Cardiac septum (tissue), 1 donor: Measurements from ENCODE around the gene CD8B2. TPM values are rescaled to one million over a fixed set of nuclear protein-coding genes. Genes with fewer than 3 reads are reported as not detected.
"Not testable (repeated sequence)": the region's sequence is repeated elsewhere in the genome, so short reads cannot be mapped to it uniquely, and the experiment has no call there.

Source experiments
- DNase-seq: peaks from one replicate; pipeline ENCODE4 v3.0.0-alpha.2; 2020; ENCODE audit warnings: low spot score
- intact Hi-C: fragments of 100-400 bp; cut with DNase I; formaldehyde crosslinking; loops from one replicate; pipeline ENCODE4 v1.14.0; 2022
- long read RNA-seq: library from polyadenylated mRNA; unstranded; transcript quantifications from one replicate; pipeline ENCODE4 v2.0.0, GENCODE V29; 2021
- total RNA-seq: library from RNA; stranded (reverse); fragmentation: NEBNext Ultra II Directional; extraction: Animal tissue kit (Norgen Biotek cat#: 25700); gene quantifications from one replicate; pipeline ENCODE4 v1.2.1, GENCODE V29; 2021
- donor health status: DM: no; HTN: no; CAD: no.

The CD8B2 gene
- total RNA-seq: not detected
- long read RNA-seq: 0 reads

DNA sequence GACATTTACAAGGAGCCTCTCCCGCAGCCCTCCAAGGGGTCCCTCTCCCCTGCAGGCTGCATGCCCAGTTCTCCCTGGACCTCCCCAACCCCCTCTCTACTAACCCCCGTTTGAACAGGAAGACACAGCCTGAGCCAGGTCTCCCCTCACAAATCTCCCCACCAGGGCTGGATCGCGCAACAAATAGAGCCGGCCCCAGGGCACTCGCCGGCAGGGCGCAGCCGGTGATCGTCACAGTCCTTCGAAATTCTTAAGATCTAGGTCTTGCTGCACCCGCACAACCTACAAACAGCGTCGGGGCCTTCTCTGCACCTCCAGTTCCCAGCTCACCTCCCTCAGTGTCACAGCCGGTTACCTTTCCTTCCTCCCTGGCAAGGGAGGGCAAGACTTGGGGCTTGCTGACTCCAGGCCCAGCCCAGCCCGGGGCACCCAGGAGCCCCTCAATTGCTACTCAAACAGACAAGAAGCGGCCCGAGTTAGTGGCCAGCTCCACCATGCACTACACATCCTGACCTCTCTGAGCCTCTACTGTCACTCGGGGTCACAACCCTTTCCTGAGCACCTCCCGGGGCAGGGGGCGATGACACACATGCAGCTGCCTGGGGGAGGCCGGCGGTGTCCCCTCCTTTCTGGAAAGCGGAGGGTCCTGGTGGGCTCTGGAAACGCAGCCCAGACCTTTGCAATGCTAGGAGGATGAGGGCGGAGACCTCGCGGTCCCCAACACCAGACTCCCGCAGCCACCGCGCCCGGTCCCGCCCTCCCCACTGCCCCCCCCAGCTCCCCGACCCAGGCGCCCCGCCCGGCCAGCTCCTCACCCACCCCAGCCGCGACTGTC is at the start of gene CD8B2:
CD8B2 (plus strand) TSS at position 814 of the 835 bp plus-strand sequence. CDS start 63 bp downstream, outside the sequence.
- DNase-seq, intact Hi-C loops: not testable (repeated sequence)

DNA sequence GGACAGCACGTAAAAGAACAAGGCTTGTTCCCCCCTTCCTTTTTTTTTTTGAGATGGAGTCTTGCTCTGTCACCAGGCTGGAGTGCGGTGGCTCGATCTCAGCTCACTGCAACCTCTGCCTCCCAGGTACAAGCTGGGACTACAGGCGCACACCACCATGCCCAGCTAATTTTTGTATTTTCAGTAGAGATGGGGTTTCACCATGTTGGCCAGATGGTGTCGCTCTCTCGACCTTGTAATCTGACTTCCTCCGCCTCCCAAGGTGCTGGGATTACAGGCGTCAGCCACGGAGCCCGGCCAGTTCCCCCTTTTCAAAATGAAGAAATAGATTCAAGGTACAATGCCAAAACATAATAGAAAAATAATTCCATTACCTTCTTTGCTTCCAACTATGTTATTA is 25.3 kb upstream of the CD8B2 start:
- DNase-seq, intact Hi-C loops: not testable (repeated sequence)

DNA sequence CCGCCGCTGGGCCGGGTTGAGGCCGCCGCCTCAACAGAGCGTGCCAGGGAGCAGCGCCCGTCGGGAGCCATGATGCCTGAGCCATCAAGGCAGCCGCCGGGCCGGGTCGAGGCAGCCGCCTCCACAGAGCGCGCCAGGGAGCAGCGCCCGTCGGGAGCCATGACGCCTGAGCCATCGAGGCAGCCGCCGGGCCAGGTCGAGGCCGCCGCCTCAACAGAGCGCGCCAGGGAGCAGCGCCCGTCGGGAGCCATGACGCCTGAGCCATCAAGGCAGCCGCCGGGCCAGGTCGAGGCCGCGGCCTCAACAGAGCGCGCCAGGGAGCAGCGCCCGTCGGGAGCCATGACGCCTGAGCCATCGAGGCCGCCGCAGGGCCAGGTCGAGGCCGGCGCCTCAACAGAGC is 19.6 kb upstream of the CD8B2 start:
- intact Hi-C loops, DNase-seq: not testable (repeated sequence)

DNA sequence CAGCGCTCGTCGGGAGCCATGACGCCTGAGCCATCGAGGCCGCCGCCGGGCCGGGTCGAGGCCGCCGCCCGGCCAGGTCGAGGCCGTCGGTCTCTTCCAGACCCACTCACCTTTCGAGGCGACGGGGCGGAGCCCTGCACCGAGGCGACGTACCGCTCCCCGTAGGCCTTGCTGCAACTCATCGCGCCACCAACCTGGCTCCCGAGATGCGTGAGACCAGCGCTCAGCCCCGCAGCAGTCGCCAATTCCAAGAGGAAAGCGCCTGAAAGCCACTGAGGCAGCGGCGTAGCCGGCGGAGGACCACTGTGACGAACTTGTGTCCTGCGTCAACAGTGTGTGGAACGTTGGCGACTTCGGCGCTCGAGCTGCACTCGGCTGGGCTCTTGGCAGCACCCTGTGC is 19.1 kb upstream of the CD8B2 start, which contains the start of gene RGPD3:
RGPD3 (minus strand) TSS at position 307 of the 400 bp plus-strand sequence; CDS start at position 182, 125 bp downstream.
- intact Hi-C loops, DNase-seq: not testable (repeated sequence)

DNA sequence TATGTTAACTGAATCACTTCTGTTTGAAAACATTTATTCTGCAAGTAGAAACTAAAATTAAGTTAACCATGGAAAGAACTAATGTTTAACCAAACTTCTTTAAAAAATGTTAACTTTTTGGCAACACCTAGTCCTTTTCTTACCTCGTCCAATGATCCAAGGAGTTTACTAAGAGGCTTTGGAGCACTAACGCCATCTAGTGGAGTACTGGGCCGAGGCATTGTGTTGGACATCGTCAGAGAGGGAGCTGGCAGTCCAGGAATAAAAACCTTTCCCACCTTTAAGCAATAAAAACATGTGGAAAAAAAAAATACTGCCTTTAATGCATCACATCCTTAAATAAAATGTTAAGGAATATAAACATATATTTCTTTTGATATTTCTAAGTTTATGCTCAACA is 16.5 kb upstream of the CD8B2 start:
- DNase-seq, intact Hi-C loops: not testable (repeated sequence)

DNA sequence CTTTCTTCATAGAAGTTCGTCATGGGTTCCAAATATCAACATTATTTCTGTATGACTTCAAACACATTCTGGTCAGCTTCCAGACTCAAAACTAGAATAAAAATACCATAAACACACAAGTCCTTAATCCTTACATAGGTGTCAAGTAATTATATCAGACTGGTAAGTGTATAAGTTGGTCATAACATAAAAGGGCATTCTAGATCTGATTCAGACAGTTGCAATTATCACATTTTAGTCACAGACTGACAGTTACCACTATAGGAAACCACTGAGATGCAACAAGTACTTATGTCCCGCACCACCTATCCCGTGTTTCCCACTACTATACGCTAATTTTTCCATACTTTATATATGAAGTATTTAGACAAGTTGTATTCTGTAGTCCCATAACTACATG is 9.5 kb upstream of the CD8B2 start:
- intact Hi-C loops, DNase-seq: not testable (repeated sequence)

DNA sequence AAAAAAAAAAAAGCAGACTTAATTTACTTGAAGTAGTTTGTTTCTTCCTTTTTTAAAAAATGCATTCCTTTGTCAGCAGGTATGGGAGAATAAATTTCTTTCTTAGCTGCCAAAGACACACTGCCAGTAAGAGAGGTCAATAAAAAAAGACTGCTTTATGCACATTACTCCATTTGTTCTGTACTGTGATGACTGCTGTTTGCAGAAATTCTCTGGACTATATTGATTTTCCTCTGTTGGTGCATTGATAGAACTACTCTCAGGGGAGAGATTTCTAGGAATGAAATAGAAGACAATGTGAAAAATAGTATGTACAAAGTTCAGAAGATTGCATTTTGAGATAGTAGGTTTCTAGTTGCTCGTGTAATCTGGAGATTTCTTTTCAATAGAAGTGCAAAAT is 7.6 kb upstream of the CD8B2 start:
- DNase-seq, intact Hi-C loops: not testable (repeated sequence)

DNA sequence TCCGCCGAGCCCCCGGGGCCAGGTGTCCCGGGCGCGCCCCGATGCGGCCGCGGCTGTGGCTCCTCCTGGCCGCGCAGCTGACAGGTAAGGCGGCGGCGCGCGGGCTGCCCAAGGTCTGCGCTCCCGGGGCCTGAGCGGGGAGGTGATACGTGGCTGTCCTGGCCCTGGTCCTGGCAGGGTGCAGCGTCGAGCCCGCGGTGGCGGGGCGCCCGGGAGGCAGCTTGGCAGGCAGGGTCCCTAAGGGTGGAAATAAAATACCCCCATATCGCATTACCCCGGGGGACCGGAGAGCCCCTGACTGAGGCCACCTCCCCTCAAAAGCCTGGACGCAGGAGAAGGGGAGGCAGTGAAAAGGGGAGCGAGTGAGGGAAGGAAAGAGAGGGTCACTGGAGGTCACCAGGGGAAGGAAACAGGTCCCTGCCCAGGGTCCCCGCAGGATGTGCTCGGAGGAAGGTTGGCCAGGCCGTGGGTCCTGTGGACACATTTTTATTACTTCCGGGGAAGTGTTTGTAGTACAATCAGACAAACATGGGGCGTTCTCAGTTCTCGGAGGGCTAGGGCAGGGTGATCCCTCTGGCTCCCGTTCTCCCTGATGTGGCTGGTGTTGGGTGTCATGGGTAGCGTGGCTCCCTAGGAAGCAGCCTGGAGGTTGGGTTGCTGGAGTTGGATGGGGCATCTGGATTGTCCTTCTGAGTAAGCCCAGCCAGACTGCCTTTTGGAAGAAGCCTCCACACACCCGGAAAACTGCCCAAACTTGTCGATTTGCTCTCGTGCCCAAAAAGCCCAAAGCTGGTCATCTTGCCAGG is 425 bp downstream of the CD8B2 start:
- intact Hi-C loops, DNase-seq: not testable (repeated sequence)

DNA sequence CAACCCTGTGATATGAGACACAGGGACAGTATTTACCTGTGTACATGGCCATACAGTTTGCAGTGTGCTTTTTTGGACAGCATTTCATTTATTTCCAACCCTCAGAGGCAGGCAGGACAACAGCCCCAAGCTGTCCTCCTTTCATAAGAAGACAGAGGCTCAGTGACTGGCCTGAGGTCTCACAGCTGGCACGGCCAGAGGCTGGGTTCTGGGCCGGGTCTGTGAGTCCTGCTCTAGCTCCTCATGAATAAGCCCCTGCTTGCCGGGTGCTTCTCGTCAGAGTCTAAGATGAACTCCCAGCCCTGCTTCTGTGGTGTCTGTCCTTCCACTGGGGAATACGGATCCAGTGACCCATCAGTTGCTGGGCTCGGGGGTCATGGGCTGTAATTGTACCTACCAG is 2.5 kb downstream of the CD8B2 start:
- DNase-seq, intact Hi-C loops: not testable (repeated sequence)

DNA sequence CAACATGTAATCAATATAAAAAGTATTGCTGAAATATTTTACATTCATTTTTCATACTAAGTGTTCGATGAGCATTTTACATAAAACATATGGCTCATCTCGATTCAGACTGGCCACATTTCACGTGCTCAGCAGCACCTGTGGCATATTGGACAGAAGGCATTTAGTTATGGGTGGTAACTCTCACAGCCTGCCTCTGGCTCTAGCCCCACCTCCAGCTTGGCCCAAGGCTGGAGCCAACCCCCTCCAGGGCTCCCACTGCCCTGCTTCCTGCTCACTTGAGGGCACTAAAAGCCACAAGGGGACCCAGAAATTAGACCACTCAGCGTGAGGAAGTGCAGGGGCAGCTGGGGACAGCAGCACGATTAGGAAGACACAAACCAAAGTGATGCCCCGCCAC is 5.2 kb downstream of the CD8B2 start:
- DNase-seq, intact Hi-C loops: not testable (repeated sequence)

DNA sequence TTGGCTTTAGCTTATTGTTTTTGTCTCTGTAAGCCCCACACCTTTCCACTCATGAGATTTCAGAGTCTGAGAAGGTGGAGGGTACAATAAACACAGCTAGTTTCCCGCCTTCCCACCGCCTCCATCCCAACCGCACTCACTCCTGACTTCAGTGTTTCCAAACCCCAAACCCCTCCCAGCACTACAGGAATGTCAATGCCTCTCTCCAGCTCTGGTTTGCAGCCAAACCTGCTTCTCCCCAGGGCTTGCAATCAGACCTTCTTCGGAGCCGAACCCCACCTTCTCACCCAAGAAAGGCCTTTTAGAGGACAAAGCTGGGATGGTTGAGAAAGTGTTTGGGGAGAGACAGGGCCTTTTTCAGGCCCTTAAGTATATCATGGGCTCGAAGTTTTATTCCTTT is 5.7 kb downstream of the CD8B2 start:
- intact Hi-C loops, DNase-seq: not testable (repeated sequence)

DNA sequence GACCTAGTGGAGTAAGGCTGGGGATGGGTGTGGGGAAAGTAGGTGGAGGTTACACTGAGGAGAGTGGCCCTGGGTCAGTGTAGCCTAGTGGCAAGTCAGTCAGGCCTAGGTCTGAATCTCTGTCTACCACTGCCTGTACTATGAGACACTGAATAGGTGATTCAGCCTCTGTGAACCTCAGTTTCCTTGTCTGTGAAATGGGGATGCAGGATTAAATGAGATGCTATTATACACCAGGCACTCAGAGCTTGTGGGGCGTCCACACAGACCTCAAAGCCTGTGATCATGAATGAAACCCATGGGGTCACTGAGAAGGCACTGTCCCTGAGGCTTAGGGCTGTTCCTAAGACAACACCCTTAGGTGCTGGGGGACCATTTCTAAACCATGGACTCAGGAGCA is 11.4 kb downstream of the CD8B2 start:
- intact Hi-C loops, DNase-seq: not testable (repeated sequence)

DNA sequence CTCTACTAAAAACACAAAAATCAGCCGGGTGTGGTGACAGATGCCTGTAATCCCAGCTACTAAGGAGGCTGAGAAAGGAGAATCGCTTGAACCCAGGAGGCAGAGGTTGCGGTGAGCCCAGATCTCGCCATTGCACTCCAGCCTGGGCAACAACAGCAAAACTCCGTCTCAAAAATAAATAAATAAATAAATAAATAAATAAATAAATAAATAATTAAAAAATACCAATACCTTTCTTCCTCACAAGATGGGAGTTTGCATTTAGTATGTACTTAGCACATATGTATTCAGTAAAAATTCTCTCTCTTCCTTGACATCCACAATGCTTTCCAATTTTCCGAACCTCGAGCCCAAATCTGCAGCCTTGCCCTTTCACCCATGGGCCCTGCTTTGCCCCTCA is 13.2 kb downstream of the CD8B2 start:
- DNase-seq, intact Hi-C loops: not testable (repeated sequence)

DNA sequence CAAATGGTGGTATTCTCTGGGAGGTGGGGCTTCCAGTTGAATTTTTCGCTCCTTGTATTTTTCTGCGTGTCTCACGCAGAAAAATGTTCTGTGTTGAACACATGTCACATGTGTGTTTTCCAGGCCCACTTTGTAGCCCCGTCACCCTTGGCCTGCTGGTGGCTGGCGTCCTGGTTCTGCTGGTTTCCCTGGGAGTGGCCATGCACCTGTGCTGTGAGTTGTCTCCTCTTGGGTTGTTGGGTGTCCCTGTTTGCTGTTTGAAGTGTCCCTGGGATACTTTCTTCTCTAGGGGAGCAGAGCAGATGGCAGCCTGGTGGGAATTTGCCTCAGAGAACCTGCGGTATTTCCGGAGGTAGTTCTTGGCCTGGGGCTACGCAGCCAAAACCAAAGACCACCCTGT is 15.2 kb downstream of the CD8B2 start:
- intact Hi-C loops, DNase-seq: not testable (repeated sequence)

DNA sequence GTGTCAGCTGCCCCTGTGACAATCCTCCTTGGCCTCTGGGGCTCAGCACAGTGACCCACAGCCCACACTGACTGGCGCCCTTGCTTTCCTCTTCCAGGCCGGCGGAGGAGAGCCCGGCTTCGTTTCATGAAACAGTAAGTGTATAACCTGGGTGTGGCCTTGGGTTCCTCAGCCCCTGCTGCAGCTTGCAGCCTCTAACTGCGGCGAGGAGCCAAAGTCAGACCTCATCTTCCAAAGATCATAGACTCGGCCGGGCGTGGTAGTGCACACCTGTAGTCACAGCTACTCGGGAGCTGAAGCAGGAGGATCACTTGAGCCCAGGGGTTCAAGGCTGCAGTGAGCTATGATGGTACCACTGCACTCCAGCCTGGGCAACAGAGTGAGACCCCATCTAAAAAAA is 17.0 kb downstream of the CD8B2 start:
- intact Hi-C loops, DNase-seq: not testable (repeated sequence)

DNA sequence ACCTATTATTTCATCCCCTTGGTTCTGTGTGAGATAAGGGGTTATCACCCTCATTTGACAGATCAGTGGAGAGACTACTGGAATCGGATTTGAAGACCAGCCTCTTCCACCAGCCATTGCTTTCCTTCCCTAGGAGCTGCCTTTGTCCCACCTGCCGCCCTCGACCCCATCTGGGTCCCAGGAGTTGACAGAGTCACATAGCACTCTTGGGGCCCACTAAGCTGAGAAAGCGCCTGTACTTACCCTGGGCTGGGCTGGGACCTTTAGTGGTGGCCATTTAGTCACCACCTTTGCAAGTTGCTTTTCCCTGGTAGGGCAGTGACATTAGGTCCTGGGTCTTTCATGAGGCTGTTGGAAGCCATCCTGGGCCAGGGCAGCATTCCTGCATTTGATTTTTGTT is 17.6 kb downstream of the CD8B2 start:
- DNase-seq, intact Hi-C loops: not testable (repeated sequence)

DNA sequence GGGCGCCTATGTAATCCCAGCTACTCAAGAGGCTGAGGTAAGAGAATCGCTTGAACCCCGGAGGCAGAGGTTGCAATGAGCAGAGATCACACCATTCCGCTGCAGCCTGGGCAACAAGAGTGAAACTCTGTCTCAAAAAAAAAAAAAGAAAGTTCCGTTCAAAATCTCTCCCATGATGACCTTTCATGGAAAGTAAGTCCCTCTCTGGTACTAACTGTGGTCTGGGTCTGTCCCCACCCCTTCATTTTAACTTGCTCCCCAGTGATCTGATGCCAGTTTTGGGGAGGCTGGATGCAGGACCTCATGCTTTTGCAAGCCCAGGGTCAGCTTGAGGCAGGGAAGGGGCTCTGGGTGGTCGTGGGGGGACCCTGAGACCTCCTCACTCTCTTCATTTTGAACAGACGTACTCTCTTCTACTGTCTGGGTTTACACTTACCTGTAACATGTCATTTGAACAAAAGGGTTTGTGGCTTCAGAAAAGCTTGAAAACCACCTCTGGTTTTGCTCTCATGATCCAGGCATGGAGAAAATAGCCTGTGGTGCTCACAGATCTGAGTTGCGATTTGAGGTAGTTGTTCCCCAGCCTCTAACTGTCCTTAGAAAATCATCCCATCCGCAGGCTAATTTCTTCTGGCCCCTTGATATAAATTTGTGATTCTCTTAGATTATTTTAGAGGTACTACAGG is 19.0 kb downstream of the CD8B2 start:
- DNase-seq, intact Hi-C loops: not testable (repeated sequence)

DNA sequence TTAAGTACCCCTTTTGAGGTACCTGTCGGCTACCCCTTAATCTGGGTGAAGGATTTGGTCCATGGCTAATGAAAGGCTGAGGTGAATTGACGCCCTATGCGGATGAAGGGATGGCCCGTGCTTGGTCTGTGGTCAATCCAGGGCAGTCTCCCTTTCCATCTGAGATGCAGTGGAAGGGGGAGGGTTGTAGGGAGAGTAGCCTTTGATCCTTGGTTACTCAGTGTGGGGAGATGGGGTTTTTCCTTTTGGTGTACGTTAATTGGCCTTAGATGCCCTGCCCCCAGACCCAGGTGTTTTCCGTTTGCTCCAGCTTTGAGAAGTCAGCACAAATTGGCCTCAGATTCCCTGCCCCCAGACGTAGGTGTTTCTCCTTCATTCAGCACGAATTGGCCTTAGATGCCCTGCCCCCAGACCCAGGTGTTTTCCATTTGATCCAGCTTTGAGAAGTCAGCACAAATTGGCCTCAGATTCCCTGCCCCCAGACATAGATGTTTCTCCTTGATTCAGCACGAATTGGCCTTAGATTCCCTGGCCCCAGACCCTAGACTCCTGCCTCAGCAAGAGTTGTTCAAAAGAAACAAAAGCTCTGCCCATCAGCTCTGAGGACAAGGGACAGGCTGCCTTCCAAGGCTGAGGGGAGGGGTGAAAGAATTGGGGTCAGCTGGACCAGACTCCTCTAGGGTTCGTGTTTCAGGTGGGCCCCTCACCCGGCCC is 21.7 kb downstream of the CD8B2 start:
- intact Hi-C loops: not testable (repeated sequence)

DNA sequence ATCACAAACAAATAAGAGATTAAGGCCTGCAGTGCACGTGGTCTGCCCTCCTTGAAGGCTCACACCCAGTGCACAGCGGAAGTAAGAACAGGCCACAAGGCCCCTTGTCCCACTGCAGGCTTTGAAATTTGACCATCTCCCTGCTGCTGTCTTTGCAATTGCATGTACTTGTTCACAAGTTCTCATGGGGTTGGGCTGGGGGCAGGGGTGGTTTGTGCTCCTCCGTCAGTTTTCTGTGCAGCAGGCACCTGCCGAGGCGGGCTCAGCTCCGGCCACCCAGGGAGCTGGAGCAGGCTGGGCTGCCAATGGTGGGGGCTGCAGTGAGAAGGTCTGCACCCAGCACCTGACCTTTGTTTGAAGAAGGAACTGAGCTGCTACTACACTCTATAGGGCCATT is 22.2 kb downstream of the CD8B2 start:
- intact Hi-C loops, DNase-seq: not testable (repeated sequence)

More for the DNA sequence above, 21.7 kb downstream of the CD8B2 start:
- not testable (repeated sequence) for DNase-seq
